Fibroblast of peridontal ligament (primary cell): Measurements from ENCODE around the gene FUT1.
A peak's percentile ranks its signal among the peaks of the same experiment; 100 is the strongest.
"Not testable (repeated sequence)": the region's sequence is repeated elsewhere in the genome, so short reads cannot be mapped to it uniquely, and the experiment has no call there.

Source experiments
- DNase-seq: peaks from one replicate; pipeline ENCODE4 v3.0.0-alpha.2; 2010; ENCODE audit errors: extremely low read depth

The FUT1 gene

GRCh38 chr19:48752496-48753365 lies at the start of gene FUT1:
Gene FUT1 (minus strand): TSS chr19:48752641. CDS start chr19:48751281, 1,360 bp downstream.
- no peak for DNase-seq

DNA sequence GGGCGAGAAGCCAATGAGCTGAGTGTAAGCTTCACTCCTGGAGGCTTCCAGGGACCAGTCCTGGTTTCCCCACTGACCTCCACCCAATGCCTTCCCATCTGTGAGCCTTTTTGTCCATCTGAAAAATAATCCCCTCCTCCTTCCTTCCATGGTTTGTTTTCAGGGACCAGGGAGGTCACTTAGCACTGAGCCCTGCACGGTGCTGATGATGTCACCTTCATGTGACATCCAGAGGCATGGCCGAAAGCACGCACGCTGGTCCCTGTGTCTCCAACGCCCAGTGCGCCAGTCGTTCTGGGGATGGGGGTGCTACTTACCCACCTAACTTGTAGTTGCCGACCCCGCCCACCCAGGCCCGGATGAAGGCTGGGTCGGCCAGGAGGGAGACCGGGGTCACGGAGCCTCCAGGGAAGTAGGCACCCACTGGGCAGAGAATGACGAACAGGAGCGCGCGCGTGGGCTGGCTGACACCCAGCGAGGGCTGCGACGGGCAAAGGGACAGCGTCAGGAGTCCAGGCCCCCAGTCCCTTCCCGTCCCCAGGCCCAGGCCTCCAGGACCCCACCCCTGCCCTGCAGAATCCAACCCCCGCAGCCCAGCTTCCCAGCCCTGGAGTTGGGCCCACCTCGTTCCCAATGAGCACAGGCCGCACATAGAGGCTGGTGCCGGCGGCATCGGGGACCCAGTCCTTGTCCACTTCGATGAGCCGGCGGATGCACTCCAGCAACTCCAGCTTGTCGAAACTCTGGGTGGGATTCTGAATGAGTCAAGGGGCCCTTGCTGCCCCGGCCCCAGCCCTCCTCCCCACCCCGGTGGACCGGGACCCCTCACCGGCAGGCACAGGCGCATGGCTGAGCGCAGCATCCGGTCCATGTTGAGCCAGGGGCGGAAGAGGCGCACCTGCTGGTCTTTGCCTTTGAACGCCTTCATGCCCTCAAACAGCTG lies 47.2 kb upstream of the FUT1 start:
- no peak for DNase-seq

DNA sequence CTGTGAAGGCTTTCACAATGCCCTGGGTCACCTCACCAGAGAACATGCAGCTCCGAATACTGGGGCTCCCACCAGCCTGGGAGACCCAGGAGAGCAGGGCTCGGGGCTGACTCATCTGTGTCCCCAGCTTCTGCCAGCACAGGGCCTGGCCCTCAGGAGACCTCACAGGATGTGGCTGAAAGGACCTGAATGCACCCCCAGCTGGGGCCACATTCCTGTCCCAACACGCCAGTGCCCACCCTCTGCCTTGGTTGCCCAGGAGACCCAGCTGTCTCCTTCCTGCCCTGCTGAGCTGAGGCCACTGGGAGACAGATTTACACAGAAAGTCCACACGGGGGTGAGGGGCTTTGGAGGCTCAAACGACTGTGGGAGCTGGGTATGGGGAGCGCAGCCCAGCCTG lies 46.5 kb upstream of the FUT1 start:
- DNase-seq, result no peak

DNA sequence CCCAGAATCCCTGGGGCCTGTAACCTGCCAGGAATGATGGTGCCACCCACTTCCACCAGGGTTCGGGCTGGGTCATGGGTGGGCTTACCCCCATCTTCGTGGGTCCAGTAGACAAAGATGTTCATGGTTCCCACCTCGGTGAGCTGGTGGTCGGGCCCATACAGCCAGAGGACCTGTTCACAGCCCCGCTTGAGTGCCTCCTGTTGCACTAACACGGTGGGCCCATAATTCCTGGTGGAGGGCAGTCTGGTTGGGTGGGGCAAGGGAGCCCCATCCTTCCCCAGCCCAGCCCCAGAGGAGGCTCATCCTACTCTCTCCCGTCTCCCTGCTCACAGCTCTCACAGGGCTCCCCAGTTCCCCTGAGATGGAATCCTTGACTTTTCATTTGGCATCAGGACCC lies 44.7 kb upstream of the FUT1 start:
- DNase-seq, result no peak

- DNase-seq, result no peak
Measured at GRCh38 chr19:48796298-48797083, 44.0 kb upstream of the FUT1 start.

DNA sequence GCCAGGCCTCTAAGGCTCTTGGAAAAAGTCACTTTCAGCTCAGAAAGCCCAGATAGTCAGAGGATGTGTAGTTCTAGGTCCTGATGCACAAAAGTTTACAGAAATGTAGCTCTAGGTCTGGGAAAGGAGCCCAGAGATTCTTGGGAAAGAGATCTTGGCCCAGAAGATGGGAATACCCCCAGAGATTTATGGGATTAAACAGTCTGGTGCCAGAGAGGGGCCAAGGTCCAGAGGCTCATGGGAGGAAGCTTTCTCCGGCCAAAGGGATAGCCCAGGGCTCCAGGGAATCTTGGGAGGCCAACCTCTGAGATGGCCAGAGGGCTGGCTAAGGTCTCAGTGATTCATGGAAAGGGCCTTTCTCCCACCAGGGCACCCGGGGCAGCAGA lies 43.2 kb upstream of the FUT1 start:
- no peak for DNase-seq

DNA sequence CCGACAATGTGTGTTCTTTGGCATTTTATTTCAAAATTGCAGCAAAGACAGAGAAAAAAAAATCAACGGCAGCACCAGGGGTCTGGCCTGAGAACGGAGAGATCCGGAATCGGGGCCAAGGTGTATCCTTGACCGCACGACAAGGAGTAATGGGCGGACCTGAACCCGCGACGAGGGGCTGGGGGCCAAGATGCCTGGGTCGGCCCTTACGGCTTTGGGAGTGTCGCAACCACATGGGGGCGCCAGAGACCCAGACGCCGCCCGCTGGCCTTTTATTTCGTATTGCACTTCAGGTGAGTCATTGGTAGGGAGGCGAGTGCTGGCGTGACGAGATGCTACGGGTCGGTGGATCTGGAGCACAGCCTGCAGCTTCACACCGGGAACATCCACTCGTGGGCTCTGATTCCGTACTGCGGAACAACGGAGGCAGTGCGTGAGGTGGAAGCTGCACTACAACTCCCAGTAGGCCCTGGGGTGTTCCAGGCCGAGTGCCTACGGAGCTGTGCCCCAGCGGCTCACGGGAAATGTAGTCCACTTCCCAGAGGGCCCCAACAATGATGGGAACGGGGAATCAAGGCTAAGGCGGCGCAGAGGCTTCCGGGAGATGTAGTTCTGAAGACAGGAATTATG lies 42.7 kb upstream of the FUT1 start:
- peak; percentile 93 for DNase-seq

DNA sequence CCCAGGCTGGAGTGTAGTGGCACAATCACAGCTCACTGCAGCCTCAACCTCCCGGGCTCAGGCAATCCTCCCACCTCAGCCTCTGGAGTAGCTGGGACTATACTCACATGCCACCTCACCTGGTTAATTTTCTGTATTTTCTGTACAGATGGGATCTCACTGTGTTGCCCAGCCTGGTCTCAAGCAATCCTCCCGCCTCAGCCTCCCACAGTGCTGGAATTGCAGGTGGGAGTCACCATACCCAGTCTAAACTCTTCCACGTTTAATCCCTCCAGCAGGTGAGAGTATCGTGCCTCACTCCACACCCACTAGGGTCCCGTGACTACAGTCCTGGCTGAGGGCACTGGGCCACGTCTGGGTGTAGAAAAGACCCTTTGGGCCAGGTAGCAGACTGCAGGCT lies 41.9 kb upstream of the FUT1 start:
- no peak for DNase-seq

DNA sequence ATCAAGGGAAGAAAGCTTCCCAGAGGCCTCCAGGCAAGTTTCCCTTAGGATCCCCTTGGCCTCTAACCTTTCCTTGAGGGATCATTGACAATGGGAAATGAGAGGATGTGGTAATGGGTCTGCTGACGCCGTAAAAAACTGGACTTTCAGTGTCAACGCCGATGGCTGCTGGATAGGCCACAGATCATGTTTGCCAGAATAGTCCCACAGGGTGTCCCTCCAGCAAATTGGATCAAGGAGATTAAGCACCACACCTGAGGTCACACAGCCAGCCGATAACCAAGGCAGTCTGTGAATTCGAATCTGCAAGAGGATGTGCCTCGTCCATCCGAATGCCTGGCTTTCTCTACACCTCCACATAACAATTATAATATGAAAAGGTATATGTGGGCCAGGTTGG lies 40.8 kb upstream of the FUT1 start:
- DNase-seq, result no peak

DNA sequence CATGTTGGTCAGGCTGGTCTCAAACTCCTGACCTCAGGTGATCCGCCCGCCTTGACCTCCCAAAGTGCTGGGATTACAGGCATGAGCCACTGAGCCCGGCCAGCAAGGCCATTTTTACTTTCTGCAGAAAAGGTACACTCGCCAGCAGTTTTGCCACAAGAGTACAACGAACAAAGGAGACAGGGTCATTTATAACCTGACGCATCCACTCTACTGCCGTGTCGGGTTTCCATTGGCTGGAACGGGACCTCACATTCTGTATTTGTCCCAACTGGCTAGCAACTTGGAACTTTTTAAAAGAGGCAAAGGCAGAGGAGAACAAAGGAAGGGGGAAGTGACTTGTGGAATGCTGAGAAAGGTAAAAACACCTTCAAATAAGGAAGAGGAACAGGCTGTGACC lies 34.9 kb upstream of the FUT1 start:
- not testable (repeated sequence) for DNase-seq

- not testable (repeated sequence) for DNase-seq
Measured at GRCh38 chr19:48786422-48786821, 34.0 kb upstream of the FUT1 start.

DNA sequence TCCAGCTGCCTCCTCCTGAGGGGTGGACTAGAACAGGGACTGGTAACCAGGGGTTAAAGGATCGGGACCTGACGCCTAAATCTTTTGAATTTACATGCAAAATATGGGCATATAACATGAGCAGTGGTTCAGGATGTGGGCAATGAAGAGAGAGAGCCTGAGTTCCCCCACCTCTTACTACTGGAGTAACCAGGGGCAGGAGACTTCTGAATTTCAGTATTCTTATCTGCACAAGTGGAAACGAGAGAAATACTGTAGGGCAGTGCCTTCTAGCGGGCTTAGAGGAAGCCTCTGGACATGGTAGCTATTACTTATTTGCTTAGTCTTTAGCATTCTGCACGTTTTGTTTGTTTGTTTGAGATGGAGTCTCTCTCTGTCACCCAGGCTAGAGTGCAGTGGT lies 32.1 kb upstream of the FUT1 start:
- DNase-seq, result peak; percentile 44

DNA sequence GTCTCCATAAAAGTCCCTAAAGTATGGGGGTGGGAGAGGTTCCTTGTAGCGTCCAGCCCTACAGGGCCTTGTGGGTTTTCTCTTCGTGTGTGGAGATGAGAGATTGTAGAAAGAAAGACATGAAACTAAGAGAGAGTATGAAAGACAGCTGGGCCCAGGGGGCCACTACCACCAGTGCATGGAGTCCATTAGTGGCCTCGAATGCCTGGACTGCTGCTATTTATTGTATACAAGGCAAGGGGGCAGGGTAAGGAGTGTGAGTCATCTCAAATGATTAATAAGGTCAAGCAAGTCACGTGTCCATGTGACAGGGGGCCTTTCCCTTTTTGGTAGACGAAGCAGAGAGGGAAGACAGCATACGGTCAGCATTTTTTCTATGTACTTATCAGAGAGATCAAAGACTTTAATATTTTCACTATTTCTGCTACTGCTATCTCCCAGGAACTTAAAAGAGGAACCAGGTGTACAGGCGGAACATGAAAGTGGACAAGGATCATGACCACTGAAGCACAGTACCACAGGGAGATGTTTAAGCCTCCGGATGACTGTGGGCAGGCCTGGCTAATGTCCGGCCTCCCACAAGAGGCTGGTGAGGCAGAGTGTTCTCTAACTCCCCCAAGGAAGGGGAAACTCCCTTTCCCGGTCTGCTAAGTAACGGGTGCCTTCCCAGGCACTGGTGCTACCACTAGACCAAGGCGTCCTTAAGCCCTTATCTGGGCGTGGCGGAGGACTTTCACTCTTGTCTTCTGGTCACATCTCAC lies 28.4 kb upstream of the FUT1 start:
- DNase-seq, result no peak

- no peak for DNase-seq
Measured at GRCh38 chr19:48779636-48780035, 27.2 kb upstream of the FUT1 start.

- DNase-seq, result no peak
Measured at GRCh38 chr19:48777720-48778119, 25.3 kb upstream of the FUT1 start.

GRCh38 chr19:48777139-48777538 lies 24.7 kb upstream of the FUT1 start:
- DNase-seq, result no peak

- DNase-seq, result no peak
Measured at GRCh38 chr19:48772503-48772953, 20.1 kb upstream of the FUT1 start.

DNA sequence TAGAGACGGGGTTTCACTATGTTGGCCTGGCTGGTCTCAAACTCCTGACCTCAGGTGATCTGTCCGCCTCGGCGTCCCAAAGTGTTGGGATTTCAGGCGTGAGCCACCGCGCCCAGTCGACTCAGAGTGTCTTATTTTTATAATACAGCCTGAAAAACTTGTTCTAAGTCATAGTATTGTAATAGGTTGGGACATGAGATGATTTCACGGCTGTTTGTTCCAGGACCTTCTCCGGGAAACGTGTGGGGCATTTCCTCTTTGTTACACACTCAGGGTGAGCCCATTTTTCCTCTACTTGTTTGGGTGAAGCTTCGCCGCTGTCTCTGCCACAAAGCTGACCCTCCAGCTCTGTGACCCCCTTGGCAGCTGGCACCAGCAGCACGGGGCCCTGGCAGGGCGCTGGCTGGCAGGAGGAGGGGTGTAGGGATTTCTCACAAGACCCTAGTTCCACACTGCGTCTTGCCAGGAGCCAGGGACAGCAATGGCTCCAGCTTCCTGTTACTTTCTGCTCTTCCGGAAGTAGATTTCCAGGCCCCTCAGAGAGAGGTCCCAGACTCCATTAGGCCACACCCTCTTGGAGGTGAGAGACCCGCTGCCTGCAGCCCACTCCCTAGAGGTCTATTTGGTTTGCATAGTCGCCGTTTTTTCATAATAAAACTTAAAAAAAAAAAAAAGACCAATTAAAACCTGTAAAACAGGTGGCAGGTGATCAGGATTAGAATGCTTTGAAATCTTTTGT lies 18.5 kb upstream of the FUT1 start:
- DNase-seq, result no peak

- peak; percentile 61 for DNase-seq
Measured at GRCh38 chr19:48770266-48770665, 17.8 kb upstream of the FUT1 start.
